Prostate gland (tissue), 2 donors: Measurements from ENCODE around the gene THAP4. TPM values are rescaled to one million over a fixed set of nuclear protein-coding genes. Genes with fewer than 3 reads are reported as not detected.

Experiments used
- DNase-seq: peaks from one replicate; pipeline ENCODE4 v3.0.0-alpha.2; 2019; ENCODE audit warnings: low spot score
- H3K27ac ChIP-seq, 2 donors: fragments of 200-600 bp; sonication (generic); 2 replicates each; pipeline ENCODE4 v1.5.1; 2017 to 2019
- H3K27me3 ChIP-seq: fragments of 200-600 bp; sonication (generic); replicated peaks from 2 replicates; pipeline ENCODE4 v1.5.1; 2019; ENCODE audit not compliant: insufficient read depth
- H3K36me3 ChIP-seq, 2 donors: fragments of 200-600 bp; sonication (generic); 1 replicate in 1 of 2; 2 replicates in 1 of 2; pipeline versions ENCODE4 v1.5.1 to v1.8.1; 2017 to 2019
- H3K4me1 ChIP-seq: fragments of 200-600 bp; sonication (generic); replicated peaks from 2 replicates; pipeline ENCODE4 v1.5.1; 2019
- H3K4me3 ChIP-seq, 2 donors: fragments of 200-600 bp; sonication (generic); 2 replicates each; pipeline ENCODE4 v1.5.1; 2017 to 2019
- H3K9me3 ChIP-seq: fragments of 200-600 bp; sonication (generic); 2 replicates; pipeline ENCODE4 v1.5.1; 2017
- CTCF ChIP-seq, 4 experiments: fragments of 200-600 bp in 2 of 4; fragments of 450-650 bp in 2 of 4; sonication (generic) in 2 of 4; IDR thresholded peaks; 1 replicate in 3 of 4; 2 replicates in 1 of 4; pipeline ENCODE4 v1.5.1; 2016 to 2019; ENCODE audit warnings: antibody characterized with exemption in 4 of 4, mild to moderate bottlenecking in 2 of 4, moderate library complexity in 2 of 4
- POLR2A ChIP-seq: fragments of 450-650 bp; IDR thresholded peaks from one replicate; pipeline ENCODE4 v1.6.1; 2016; ENCODE audit warnings: antibody characterized with exemption, mild to moderate bottlenecking
- POLR2AphosphoS5 ChIP-seq: sonication (generic); formaldehyde crosslinking; IDR thresholded peaks from one replicate; pipeline ENCODE4 v1.6.1; 2017; ENCODE audit warnings: antibody characterized with exemption
- WGBS: methylation state at CpG from one replicate; pipeline ENCODE4 v1.1.5; 2018; 5-methylcytosine and 5-hydroxymethylcytosine counted together
- intact Hi-C: fragments of 100-400 bp; cut with DNase I; formaldehyde crosslinking; loops from one replicate; pipeline ENCODE4 v1.14.2; 2022
- total RNA-seq, 2 donors: library from RNA; depleted of rRNA; stranded (reverse); fragments of >200 nt; gene quantifications; one replicate each; pipeline ENCODE4 v1.1.0, GENCODE V29; 2016

The THAP4 gene
- total RNA-seq, 2 donors from 2014 or later = 60.8 to 92.9 TPM

GRCh38 chr2:241652722-241653121 is 15.8 kb upstream of the THAP4 start:
- Histone ChIP-seq H3K9me3 (no peaks in the 10 kb centered on the region), H3K36me3 (peaks cover 7 to 10% of the 10 kb centered on the region in 2 donors), H3K27me3 (no peaks in the 10 kb centered on the region), H3K4me3 (no peak overlapping the region), H3K4me1 (no peaks in the 10 kb centered on the region), H3K27ac (no peak overlapping the region)
- 97% methylated on average over 9 of the region's 9 CpGs for WGBS
- TF ChIP-seq POLR2A (no peak), POLR2AphosphoS5 (no peak), CTCF (IDR thresholded peaks at IDR 0.05) (no peak)
- intact Hi-C loops = no loop called here
- no peak for DNase-seq

- Histone ChIP-seq H3K9me3 (no peaks in the 10 kb centered on the region), H3K4me3 (no peak overlapping the region), H3K36me3 (peaks cover 7 to 10% of the 10 kb centered on the region in 2 donors), H3K27me3 (no peaks in the 10 kb centered on the region), H3K4me1 (no peaks in the 10 kb centered on the region), H3K27ac (no peak overlapping the region)
- intact Hi-C loops = no loop called here
- WGBS = 94% methylated on average over 9 of the region's 9 CpGs
- no peak for DNase-seq
- TF ChIP-seq POLR2A (no peak), CTCF (IDR thresholded peaks at IDR 0.05) (no peak), POLR2AphosphoS5 (no peak)
Measured at GRCh38 chr2:241652142-241652541, 15.2 kb upstream of the THAP4 start.

- DNase-seq = no peak
- WGBS = 78% methylated on average over 6 of the region's 6 CpGs
- Histone ChIP-seq H3K4me1 (no peaks in the 10 kb centered on the region), H3K27ac (no peak overlapping the region), H3K4me3 (no peak overlapping the region), H3K9me3 (no peaks in the 10 kb centered on the region), H3K36me3 (peaks cover under 1 to 3% of the 10 kb centered on the region in 2 donors), H3K27me3 (no peaks in the 10 kb centered on the region)
- TF ChIP-seq POLR2AphosphoS5 = no peak
- intact Hi-C loops = no loop called here
Measured at GRCh38 chr2:241649927-241650326, 13.0 kb upstream of the THAP4 start.

GRCh38 chr2:241649404-241649803 is 12.4 kb upstream of the THAP4 start:
- intact Hi-C loops = no loop called here
- 74% methylated on average over 4 of the region's 4 CpGs for WGBS
- H3K27me3 ChIP-seq = no peaks in the 10 kb centered on the region
- no peak overlapping the region for H3K4me3 ChIP-seq
- no peaks in the 10 kb centered on the region for H3K4me1 ChIP-seq
- H3K36me3 ChIP-seq = no peaks in the 10 kb centered on the region
- TF ChIP-seq POLR2A (no peak), POLR2AphosphoS5 (no peak), CTCF (IDR thresholded peaks at IDR 0.05) (no peak)
- no peak for DNase-seq
- H3K27ac ChIP-seq = no peak overlapping the region
- H3K9me3 ChIP-seq = no peaks in the 10 kb centered on the region

GRCh38 chr2:241648453-241648852 is 11.5 kb upstream of the THAP4 start:
- DNase-seq = no peak
- H3K36me3 ChIP-seq = no peaks in the 10 kb centered on the region
- WGBS = 82% methylated on average over 6 of the region's 6 CpGs
- no peak overlapping the region for H3K27ac ChIP-seq
- H3K4me3 ChIP-seq = no peak overlapping the region
- TF ChIP-seq POLR2AphosphoS5 = no peak
- no peak for TF ChIP-seq POLR2A
- TF ChIP-seq CTCF (IDR thresholded peaks at IDR 0.05) = no peak
- no peaks in the 10 kb centered on the region for H3K4me1 ChIP-seq
- intact Hi-C loops = no loop called here
- no peaks in the 10 kb centered on the region for H3K27me3 ChIP-seq
- H3K9me3 ChIP-seq = no peaks in the 10 kb centered on the region
